ENCODE results near the gene HS3ST3A1. TPM values are rescaled to one million over a fixed set of nuclear protein-coding genes. Genes with fewer than 3 reads are reported as not detected.

The HS3ST3A1 gene
- total and polyA plus RNA-seq, 4 donors: 0.40 to 6.5 (median 2.5) TPM

DNA sequence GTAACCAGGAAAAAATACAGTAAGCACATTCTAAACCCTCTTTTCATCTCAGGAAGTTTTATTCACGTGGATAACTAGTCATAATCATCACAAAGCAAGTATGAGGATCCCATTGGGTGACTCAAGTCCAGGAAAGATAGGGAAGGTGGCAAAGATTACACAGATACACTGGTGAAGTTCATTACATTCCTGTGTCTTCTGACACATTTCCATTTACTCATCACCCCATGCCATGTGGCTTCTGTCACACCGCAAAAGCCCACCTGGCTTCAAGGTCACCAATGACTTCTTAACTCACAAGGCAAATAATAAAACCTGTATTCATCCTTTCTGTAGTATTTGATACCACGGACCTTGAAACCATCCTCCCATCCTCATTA lies 17.0 kb downstream of the HS3ST3A1 start:
- H3K9ac ChIP-seq (ENCODE audit: low read depth in 1 of 2, low read length in 2 of 2): no peak overlapping the region
- WGBS: 77% methylated on average over 3 of the region's 3 CpGs
- no peak for TF ChIP-seq FOXA1 (IDR thresholded peaks at IDR 0.05)
- TF ChIP-seq GABPA (IDR thresholded peaks at IDR 0.05 in 1 of 2, conservative IDR thresholded peaks at IDR 0.05 in 1 of 2): no peak
- TF ChIP-seq NR2F2 (IDR thresholded peaks at IDR 0.05): no peak
- TF ChIP-seq RAD21 (IDR thresholded peaks at IDR 0.05): no peak
- no peak for TF ChIP-seq TAF1 (conservative IDR thresholded peaks at IDR 0.05)
- TF ChIP-seq, protein P1, sequence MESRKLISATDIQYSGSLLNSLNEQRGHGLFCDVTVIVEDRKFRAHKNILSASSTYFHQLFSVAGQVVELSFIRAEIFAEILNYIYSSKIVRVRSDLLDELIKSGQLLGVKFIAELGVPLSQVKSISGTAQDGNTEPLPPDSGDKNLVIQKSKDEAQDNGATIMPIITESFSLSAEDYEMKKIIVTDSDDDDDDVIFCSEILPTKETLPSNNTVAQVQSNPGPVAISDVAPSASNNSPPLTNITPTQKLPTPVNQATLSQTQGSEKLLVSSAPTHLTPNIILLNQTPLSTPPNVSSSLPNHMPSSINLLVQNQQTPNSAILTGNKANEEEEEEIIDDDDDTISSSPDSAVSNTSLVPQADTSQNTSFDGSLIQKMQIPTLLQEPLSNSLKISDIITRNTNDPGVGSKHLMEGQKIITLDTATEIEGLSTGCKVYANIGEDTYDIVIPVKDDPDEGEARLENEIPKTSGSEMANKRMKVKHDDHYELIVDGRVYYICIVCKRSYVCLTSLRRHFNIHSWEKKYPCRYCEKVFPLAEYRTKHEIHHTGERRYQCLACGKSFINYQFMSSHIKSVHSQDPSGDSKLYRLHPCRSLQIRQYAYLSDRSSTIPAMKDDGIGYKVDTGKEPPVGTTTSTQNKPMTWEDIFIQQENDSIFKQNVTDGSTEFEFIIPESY (IDR thresholded peaks at IDR 0.05): no peak
- no peak for TF ChIP-seq FOXA2 (IDR thresholded peaks at IDR 0.05)
- no peak for TF ChIP-seq JUND (IDR thresholded peaks at IDR 0.05)
- TF ChIP-seq, protein P2, sequence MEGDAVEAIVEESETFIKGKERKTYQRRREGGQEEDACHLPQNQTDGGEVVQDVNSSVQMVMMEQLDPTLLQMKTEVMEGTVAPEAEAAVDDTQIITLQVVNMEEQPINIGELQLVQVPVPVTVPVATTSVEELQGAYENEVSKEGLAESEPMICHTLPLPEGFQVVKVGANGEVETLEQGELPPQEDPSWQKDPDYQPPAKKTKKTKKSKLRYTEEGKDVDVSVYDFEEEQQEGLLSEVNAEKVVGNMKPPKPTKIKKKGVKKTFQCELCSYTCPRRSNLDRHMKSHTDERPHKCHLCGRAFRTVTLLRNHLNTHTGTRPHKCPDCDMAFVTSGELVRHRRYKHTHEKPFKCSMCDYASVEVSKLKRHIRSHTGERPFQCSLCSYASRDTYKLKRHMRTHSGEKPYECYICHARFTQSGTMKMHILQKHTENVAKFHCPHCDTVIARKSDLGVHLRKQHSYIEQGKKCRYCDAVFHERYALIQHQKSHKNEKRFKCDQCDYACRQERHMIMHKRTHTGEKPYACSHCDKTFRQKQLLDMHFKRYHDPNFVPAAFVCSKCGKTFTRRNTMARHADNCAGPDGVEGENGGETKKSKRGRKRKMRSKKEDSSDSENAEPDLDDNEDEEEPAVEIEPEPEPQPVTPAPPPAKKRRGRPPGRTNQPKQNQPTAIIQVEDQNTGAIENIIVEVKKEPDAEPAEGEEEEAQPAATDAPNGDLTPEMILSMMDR (IDR thresholded peaks at IDR 0.05; ENCODE audit: low read depth, low read length, missing input control): no peak

DNA sequence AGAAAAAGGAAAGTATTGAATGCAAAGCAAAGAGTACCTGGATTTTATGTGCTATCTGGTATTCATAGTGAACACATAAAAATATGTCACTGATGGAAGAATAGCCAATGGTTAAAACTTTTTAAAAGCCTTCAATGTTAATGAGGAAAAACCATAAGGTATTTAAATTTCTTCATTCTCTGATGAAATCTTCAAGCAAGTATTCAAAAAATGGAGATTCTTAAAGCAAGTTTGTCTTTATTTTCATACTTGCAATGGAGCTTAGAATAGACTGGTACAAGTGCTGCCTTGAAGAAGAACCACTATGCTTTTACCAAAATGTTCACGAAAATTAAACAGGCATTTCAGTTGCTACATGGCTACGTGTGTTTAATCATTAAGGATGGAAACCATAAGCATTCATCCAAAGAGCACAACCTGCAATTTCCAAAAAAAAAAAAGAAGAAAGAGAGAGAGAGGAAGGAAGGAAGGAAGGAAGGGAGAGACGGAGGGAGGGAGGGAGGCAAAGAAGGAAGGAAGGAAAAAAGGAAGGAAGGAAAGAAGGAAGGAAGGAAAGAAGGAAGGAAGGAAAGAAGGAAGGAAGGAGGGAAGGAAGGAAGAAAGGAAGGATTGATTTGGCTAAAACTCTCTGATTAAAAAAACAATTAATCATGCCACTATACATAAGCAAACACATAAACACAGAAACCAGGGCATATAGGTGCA lies 17.6 kb downstream of the HS3ST3A1 start:
- WGBS: 85% methylated on average over 3 of the region's 3 CpGs

More for the DNA sequence above, 17.0 kb downstream of the HS3ST3A1 start:
- DNase-seq (ENCODE audit: low spot score): no peak
- Histone ChIP-seq H3K36me3 (ENCODE audit: control insufficient read depth in 4 of 4, insufficient read depth in 3 of 4, low read depth in 1 of 4, low read length in 3 of 4) (no peaks in the 10 kb centered on the region), H3K4me3 (ENCODE audit: low read depth in 1 of 3, low read length in 3 of 3) (no peak overlapping the region), H3K27ac (ENCODE audit: low read depth in 1 of 2, low read length in 2 of 2) (no peak overlapping the region), H3K9me3 (ENCODE audit: control insufficient read depth in 4 of 4, low read length in 3 of 4) (no peaks in the 10 kb centered on the region), H3K27me3 (ENCODE audit: control insufficient read depth in 4 of 4, insufficient read depth in 4 of 4, low read length in 3 of 4) (no peaks in the 10 kb centered on the region), H3K4me1 (ENCODE audit: control insufficient read depth in 4 of 4, insufficient read depth in 4 of 4, low read length in 3 of 4) (peaks cover 0 to 2% (median under 1%) of the 10 kb centered on the region in 4 donors)

More for the DNA sequence above, 17.6 kb downstream of the HS3ST3A1 start:
- Histone ChIP-seq H3K4me1 (ENCODE audit: control insufficient read depth in 4 of 4, insufficient read depth in 4 of 4, low read length in 3 of 4) (peaks cover 0 to 2% (median under 1%) of the 10 kb centered on the region in 4 donors), H3K27ac (ENCODE audit: low read depth in 1 of 2, low read length in 2 of 2) (no peak overlapping the region), H3K27me3 (ENCODE audit: control insufficient read depth in 4 of 4, insufficient read depth in 4 of 4, low read length in 3 of 4) (no peaks in the 10 kb centered on the region), H3K9ac (ENCODE audit: low read depth in 1 of 2, low read length in 2 of 2) (no peak overlapping the region), H3K9me3 (ENCODE audit: control insufficient read depth in 4 of 4, low read length in 3 of 4) (no peaks in the 10 kb centered on the region), H3K4me3 (ENCODE audit: low read depth in 1 of 3, low read length in 3 of 3) (no peak overlapping the region), H3K36me3 (ENCODE audit: control insufficient read depth in 4 of 4, insufficient read depth in 3 of 4, low read depth in 1 of 4, low read length in 3 of 4) (no peaks in the 10 kb centered on the region)
- TF ChIP-seq, protein P3, sequence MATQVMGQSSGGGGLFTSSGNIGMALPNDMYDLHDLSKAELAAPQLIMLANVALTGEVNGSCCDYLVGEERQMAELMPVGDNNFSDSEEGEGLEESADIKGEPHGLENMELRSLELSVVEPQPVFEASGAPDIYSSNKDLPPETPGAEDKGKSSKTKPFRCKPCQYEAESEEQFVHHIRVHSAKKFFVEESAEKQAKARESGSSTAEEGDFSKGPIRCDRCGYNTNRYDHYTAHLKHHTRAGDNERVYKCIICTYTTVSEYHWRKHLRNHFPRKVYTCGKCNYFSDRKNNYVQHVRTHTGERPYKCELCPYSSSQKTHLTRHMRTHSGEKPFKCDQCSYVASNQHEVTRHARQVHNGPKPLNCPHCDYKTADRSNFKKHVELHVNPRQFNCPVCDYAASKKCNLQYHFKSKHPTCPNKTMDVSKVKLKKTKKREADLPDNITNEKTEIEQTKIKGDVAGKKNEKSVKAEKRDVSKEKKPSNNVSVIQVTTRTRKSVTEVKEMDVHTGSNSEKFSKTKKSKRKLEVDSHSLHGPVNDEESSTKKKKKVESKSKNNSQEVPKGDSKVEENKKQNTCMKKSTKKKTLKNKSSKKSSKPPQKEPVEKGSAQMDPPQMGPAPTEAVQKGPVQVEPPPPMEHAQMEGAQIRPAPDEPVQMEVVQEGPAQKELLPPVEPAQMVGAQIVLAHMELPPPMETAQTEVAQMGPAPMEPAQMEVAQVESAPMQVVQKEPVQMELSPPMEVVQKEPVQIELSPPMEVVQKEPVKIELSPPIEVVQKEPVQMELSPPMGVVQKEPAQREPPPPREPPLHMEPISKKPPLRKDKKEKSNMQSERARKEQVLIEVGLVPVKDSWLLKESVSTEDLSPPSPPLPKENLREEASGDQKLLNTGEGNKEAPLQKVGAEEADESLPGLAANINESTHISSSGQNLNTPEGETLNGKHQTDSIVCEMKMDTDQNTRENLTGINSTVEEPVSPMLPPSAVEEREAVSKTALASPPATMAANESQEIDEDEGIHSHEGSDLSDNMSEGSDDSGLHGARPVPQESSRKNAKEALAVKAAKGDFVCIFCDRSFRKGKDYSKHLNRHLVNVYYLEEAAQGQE (IDR thresholded peaks at IDR 0.05): no peak
- TF ChIP-seq, protein P2 (IDR thresholded peaks at IDR 0.05; ENCODE audit: low read depth, low read length, missing input control): no peak
- TF ChIP-seq GABPA (IDR thresholded peaks at IDR 0.05 in 1 of 2, conservative IDR thresholded peaks at IDR 0.05 in 1 of 2) (no peak), FOXA1 (IDR thresholded peaks at IDR 0.05) (no peak), JUND (IDR thresholded peaks at IDR 0.05) (no peak), RAD21 (IDR thresholded peaks at IDR 0.05) (no peak), SP1 (IDR thresholded peaks at IDR 0.05) (no peak), RXRA (IDR thresholded peaks at IDR 0.05) (no peak), TAF1 (conservative IDR thresholded peaks at IDR 0.05) (no peak), HNF4A (conservative IDR thresholded peaks at IDR 0.05) (no peak), FOXA2 (IDR thresholded peaks at IDR 0.05) (no peak), HNF4G (IDR thresholded peaks at IDR 0.05) (no peak)
- TF ChIP-seq, protein P1 (IDR thresholded peaks at IDR 0.05): no peak
- DNase-seq (ENCODE audit: low spot score): no peak
